SK-N-SH (cell line): Measurements from ENCODE around the gene ZNF541. TPM values are rescaled to one million over a fixed set of nuclear protein-coding genes. Genes with fewer than 3 reads are reported as not detected.

ENCODE experiments used
- CTCF ChIA-PET: fragments of 300-600, 350-600 bp; formaldehyde crosslinking; extraction: SDS; loops from one replicate; lab custom pipeline; 2021; lab: Yijun Ruan, JAX
- POLR2A ChIA-PET: fragments of 350-600 bp; sonication (Branson Sonifier 250); formaldehyde crosslinking; extraction: SDS; loops from one replicate; lab custom pipeline; 2020; ENCODE audit warnings: antibody characterized with exemption, inconsistent platforms; lab: Yijun Ruan, JAX
- DNase-seq: peaks from one replicate; pipeline ENCODE4 v3.0.0; 2012
- H2AFZ ChIP-seq: fragments of 200-600 bp; sonication (generic); 2 replicates; pipeline ENCODE4 v1.8.1; 2016; ENCODE audit warnings: antibody characterized with exemption, mild to moderate bottlenecking, low read depth
- H3F3A ChIP-seq: fragments of 200-600 bp; sonication (generic); replicated peaks from 2 replicates; pipeline ENCODE3; 2016; ENCODE audit warnings: antibody characterized with exemption, mild to moderate bottlenecking; ENCODE audit not compliant: insufficient read depth
- H3K27ac ChIP-seq, 2 experiments: fragments of 200-500 bp in 1 of 2; fragments of 200-600 bp in 1 of 2; sonication (Bioruptor generic) in 1 of 2; sonication (generic), shearing (Covaris generic) in 1 of 2; 2 replicates each; pipeline versions ENCODE4 v1.5.1 to v1.6.1; 2014 to 2016; ENCODE audit warnings: low read depth in 2 of 2, inconsistent platforms in 1 of 2, low read length in 1 of 2, mild to moderate bottlenecking in 1 of 2, mixed read lengths in 1 of 2
- H3K27me3 ChIP-seq: fragments of 200-600 bp; sonication (generic), shearing (Covaris generic); 2 replicates; pipeline ENCODE4 v1.6.1; 2016; ENCODE audit warnings: mixed run types; ENCODE audit not compliant: insufficient read depth
- H3K36me3 ChIP-seq, 2 experiments: fragments of 200-500 bp in 1 of 2; fragments of 200-600 bp in 1 of 2; sonication (Bioruptor generic) in 1 of 2; sonication (generic) in 1 of 2; replicated peaks in 1 of 2; 2 replicates each; pipeline versions ENCODE3 to v1.5.1; 2014 to 2016; ENCODE audit warnings: low read length in 1 of 2, mild to moderate bottlenecking in 1 of 2; ENCODE audit not compliant: insufficient read depth in 2 of 2, control insufficient read depth in 1 of 2
- H3K4me1 ChIP-seq, 2 experiments: fragments of 200-500 bp in 1 of 2; fragments of 200-600 bp in 1 of 2; sonication (Bioruptor generic) in 1 of 2; sonication (generic), shearing (Covaris generic) in 1 of 2; 2 replicates each; pipeline versions ENCODE4 v1.5.1 to v1.6.1; 2014 to 2016; ENCODE audit warnings: low read depth in 1 of 2, low read length in 1 of 2, mixed run types in 1 of 2; ENCODE audit not compliant: insufficient read depth in 2 of 2, control insufficient read depth in 1 of 2
- H3K4me2 ChIP-seq: fragments of 200-600 bp; sonication (generic), shearing (Covaris generic); 2 replicates; pipeline ENCODE4 v1.6.1; 2017; ENCODE audit warnings: mixed run types
- H3K4me3 ChIP-seq, 2 experiments: fragments of 200-500 bp in 1 of 2; fragments of 200-600 bp in 1 of 2; sonication (Bioruptor generic) in 1 of 2; sonication (generic), shearing (Covaris generic) in 1 of 2; 2 replicates each; pipeline versions ENCODE4 v1.5.1 to v1.8.1; 2014 to 2016; ENCODE audit warnings: low read depth in 2 of 2, inconsistent platforms in 1 of 2, low read length in 1 of 2, mild to moderate bottlenecking in 1 of 2, mixed read lengths in 1 of 2, moderate library complexity in 1 of 2
- H3K79me2 ChIP-seq: fragments of 200-600 bp; sonication (generic); 2 replicates; pipeline ENCODE4 v1.8.1; 2017; ENCODE audit warnings: mild to moderate bottlenecking; ENCODE audit not compliant: insufficient read depth
- H3K9ac ChIP-seq: fragments of 200-600 bp; sonication (generic); 2 replicates; pipeline ENCODE4 v1.6.1; 2017; ENCODE audit warnings: mixed run types
- H3K9me2 ChIP-seq: fragments of 200-600 bp; sonication (generic); 2 replicates; pipeline ENCODE4 v1.6.1; 2017; ENCODE audit warnings: mixed run types
- H3K9me3 ChIP-seq: fragments of 200-600 bp; sonication (generic); 2 replicates; pipeline ENCODE4 v1.6.1; 2017; ENCODE audit warnings: mixed run types, mild to moderate bottlenecking, moderate library complexity
- H4K20me1 ChIP-seq: fragments of 200-600 bp; sonication (generic); 2 replicates; pipeline ENCODE4 v1.6.1; 2017; ENCODE audit warnings: mild to moderate bottlenecking, mixed run types; ENCODE audit not compliant: insufficient read depth
- CHD2 ChIP-seq: fragments of 150-350 bp; IDR thresholded peaks from 2 replicates; pipeline ENCODE4 v1.6.1; 2018; ENCODE audit warnings: low read length; ENCODE audit not compliant: partially characterized antibody
- ELF1 ChIP-seq: IDR thresholded peaks from 2 replicates; pipeline ENCODE4 v1.4.0; 2012
- EP300 ChIP-seq, 2 experiments: IDR thresholded peaks; 2 replicates each; pipeline versions ENCODE4 v1.4.0 to v1.6.1; 2012; ENCODE audit warnings: borderline replicate concordance in 1 of 2, low read depth in 1 of 2, low read length in 1 of 2
- EZH2phosphoT487 ChIP-seq: fragments of 200-600 bp; sonication (generic); IDR thresholded peaks from 2 replicates; pipeline ENCODE4 v1.6.1; 2017; ENCODE audit warnings: low read depth, mixed run types, mild to moderate bottlenecking, antibody characterized with exemption, moderate library complexity, borderline replicate concordance
- FOSL2 ChIP-seq: IDR thresholded peaks from 2 replicates; pipeline ENCODE4 v1.4.0; 2012; ENCODE audit warnings: low read depth, mild to moderate bottlenecking, moderate library complexity, borderline replicate concordance
- FOXJ3 ChIP-seq: sonication (generic); formaldehyde crosslinking; IDR thresholded peaks from 2 replicates; pipeline ENCODE4 v1.5.1; 2020; ENCODE audit warnings: mild to moderate bottlenecking, missing genetic modification reagents
- GATA2 ChIP-seq: sonication (generic); formaldehyde crosslinking; IDR thresholded peaks from 2 replicates; pipeline ENCODE4 v1.5.0; 2020; ENCODE audit warnings: mild to moderate bottlenecking, missing genetic modification reagents
- MXI1 ChIP-seq: IDR thresholded peaks from 2 replicates; pipeline ENCODE4 v1.6.1; 2012; ENCODE audit warnings: mild to moderate bottlenecking, low read depth, low read length, improper control_type of control experiment
- NRF1 ChIP-seq: IDR thresholded peaks from 2 replicates; pipeline ENCODE4 v1.6.1; 2012; ENCODE audit warnings: low read depth, mild to moderate bottlenecking, low read length
- RCOR1 ChIP-seq: fragments of 150-350 bp; IDR thresholded peaks from 2 replicates; pipeline ENCODE4 v1.6.1; 2017; ENCODE audit warnings: antibody characterized with exemption, low read length
- RFX5 ChIP-seq: IDR thresholded peaks from 2 replicates; pipeline ENCODE4 v1.6.1; 2012; ENCODE audit warnings: mild to moderate bottlenecking, improper control_type of control experiment, low read length
- RXRA ChIP-seq: IDR thresholded peaks from 2 replicates; pipeline ENCODE4 v1.4.0; 2012; ENCODE audit warnings: low read depth, mild to moderate bottlenecking, borderline replicate concordance
- YY1 ChIP-seq: IDR thresholded peaks from 2 replicates; pipeline ENCODE4 v1.4.0; 2012; ENCODE audit warnings: low read depth, mild to moderate bottlenecking
- WGBS: methylation state at CpG from one replicate; pipeline ENCODE4 v1.1.6; 2017; ENCODE audit warnings: low lambda C conversion rate; 5-methylcytosine and 5-hydroxymethylcytosine counted together
- polyA plus RNA-seq, 3 experiments: library from polyadenylated mRNA; depleted of rRNA; stranded (reverse); fragments of >200 nt; gene quantifications; 2 replicates each; pipeline ENCODE4 v1.2.3, GENCODE V29; 2012
- TF ChIP-seq, protein P1 (sequence below): IDR thresholded peaks from 2 replicates; pipeline ENCODE4 v1.4.0; 2012; ENCODE audit warnings: low read depth
- TF ChIP-seq, protein P2 (sequence below): IDR thresholded peaks from 2 replicates; pipeline ENCODE4 v1.4.0; 2012; ENCODE audit warnings: low read depth, borderline replicate concordance
- TF ChIP-seq, protein P3 (sequence below): IDR thresholded peaks from 2 replicates; pipeline ENCODE4 v1.4.0; 2012; ENCODE audit warnings: low read depth, borderline replicate concordance
- TF ChIP-seq, protein P4 (sequence below): fragments of 150-350 bp; IDR thresholded peaks from 2 replicates; pipeline ENCODE4 v1.6.1; 2017; ENCODE audit warnings: antibody characterized with exemption, low read length, low read depth, borderline replicate concordance

ZNF541 gene
- polyA plus RNA-seq, 1 of the 3 experiments (the other 2 are of a cell fraction) = 0.08 TPM

DNA sequence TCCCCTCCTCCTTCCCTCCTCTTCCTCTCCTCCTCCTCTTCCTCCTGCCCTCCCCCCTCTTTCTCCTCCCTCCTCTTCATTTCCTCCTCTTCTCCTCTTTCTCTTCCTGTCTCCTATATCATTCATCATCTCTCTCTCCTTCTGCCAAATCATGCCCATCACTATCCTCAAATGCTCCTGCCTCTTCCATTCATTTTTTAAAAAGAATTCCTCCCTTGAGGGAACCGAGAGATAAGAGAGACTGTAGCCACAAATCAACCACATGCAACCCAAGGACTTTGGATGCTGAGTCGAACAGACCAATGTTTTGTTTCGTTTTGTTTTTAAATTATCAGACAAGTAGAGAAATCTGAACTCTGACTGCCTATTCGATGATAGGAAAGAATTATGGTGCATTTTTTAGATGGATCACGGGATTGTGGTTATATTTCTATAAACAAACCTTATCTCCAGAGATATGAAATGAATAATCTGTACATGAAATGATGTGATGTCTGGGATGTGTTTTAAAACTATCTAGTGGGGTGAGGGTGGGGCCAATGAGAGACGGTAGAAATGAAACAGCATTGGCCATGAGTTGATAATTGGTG, 9.5 kb upstream of the ZNF541 start:
- no peak overlapping the region for H3K9ac ChIP-seq
- H3K4me2 ChIP-seq = peak overlapping the region; percentile 66; the same call in 1 of the 2 replicates
- H3K9me2 ChIP-seq = no peaks in the 10 kb centered on the region
- no peaks in the 10 kb centered on the region for H3K27me3 ChIP-seq
- 25% methylated on average over 6 of the region's 6 CpGs for WGBS
- no peaks in the 10 kb centered on the region for H3K36me3 ChIP-seq
- ChIA-PET CTCF (interaction anchor here (1.1 kb wide), 1 partner anchor 146 kb away, joined by 4 read pairs; no protein-coding TSS in a partner anchor), POLR2A (no interaction called here)
- no peaks in the 10 kb centered on the region for H3K79me2 ChIP-seq
- H3K27ac ChIP-seq = no peak overlapping the region; a peak in 1 of 4 replicates
- H3K4me1 ChIP-seq = no peaks in the 10 kb centered on the region
- no peaks in the 10 kb centered on the region for H4K20me1 ChIP-seq
- H2AFZ ChIP-seq = peak overlapping the region; percentile 68; the same call in 1 of the 2 replicates
- H3K9me3 ChIP-seq = no peaks in the 10 kb centered on the region
- TF ChIP-seq, protein P1, sequence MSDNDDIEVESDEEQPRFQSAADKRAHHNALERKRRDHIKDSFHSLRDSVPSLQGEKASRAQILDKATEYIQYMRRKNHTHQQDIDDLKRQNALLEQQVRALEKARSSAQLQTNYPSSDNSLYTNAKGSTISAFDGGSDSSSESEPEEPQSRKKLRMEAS = no peak
- TF ChIP-seq RCOR1 (no peak), EP300 (IDR thresholded peaks at IDR 0.05; ENCODE audit: borderline replicate concordance in 1 of 2, low read depth in 1 of 2, low read length in 1 of 2) (no peak), NRF1 (no peak), FOSL2 (no peak), GATA2 (CRISPR knock-in tag) (no peak), ELF1 (no peak), FOXJ3 (no peak), CHD2 (no peak), RXRA (no peak), RFX5 (no peak), YY1 (no peak), MXI1 (no peak), EZH2phosphoT487 (no peak)
- TF ChIP-seq, protein P2, sequence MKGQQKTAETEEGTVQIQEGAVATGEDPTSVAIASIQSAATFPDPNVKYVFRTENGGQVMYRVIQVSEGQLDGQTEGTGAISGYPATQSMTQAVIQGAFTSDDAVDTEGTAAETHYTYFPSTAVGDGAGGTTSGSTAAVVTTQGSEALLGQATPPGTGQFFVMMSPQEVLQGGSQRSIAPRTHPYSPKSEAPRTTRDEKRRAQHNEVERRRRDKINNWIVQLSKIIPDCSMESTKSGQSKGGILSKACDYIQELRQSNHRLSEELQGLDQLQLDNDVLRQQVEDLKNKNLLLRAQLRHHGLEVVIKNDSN = no peak
- TF ChIP-seq, protein P3, sequence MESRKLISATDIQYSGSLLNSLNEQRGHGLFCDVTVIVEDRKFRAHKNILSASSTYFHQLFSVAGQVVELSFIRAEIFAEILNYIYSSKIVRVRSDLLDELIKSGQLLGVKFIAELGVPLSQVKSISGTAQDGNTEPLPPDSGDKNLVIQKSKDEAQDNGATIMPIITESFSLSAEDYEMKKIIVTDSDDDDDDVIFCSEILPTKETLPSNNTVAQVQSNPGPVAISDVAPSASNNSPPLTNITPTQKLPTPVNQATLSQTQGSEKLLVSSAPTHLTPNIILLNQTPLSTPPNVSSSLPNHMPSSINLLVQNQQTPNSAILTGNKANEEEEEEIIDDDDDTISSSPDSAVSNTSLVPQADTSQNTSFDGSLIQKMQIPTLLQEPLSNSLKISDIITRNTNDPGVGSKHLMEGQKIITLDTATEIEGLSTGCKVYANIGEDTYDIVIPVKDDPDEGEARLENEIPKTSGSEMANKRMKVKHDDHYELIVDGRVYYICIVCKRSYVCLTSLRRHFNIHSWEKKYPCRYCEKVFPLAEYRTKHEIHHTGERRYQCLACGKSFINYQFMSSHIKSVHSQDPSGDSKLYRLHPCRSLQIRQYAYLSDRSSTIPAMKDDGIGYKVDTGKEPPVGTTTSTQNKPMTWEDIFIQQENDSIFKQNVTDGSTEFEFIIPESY = no peak
- TF ChIP-seq, protein P4, sequence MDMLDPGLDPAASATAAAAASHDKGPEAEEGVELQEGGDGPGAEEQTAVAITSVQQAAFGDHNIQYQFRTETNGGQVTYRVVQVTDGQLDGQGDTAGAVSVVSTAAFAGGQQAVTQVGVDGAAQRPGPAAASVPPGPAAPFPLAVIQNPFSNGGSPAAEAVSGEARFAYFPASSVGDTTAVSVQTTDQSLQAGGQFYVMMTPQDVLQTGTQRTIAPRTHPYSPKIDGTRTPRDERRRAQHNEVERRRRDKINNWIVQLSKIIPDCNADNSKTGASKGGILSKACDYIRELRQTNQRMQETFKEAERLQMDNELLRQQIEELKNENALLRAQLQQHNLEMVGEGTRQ = no peak
- peak overlapping the region in 1 of 2 experiments; percentile 23; a peak in 1 of 4 replicates for H3K4me3 ChIP-seq
- peaks cover 9% of the 10 kb centered on the region for H3F3A ChIP-seq
- DNase-seq = no peak
